PC-9 (cell line): ENCODE results near the gene DEXI. TPM values are rescaled to one million over a fixed set of nuclear protein-coding genes. Genes with fewer than 3 reads are reported as not detected.

Experiments used
- BruUV-seq: library from RNA; stranded (reverse); fragments of 400-500 nt; replicated peaks from 2 replicates; lab custom pipeline; 2021; lab: Mats Ljungman, UMichigan
- CTCF ChIA-PET: fragments of 300-600 bp; sonication (Branson Sonifier 250); formaldehyde crosslinking; loops from one replicate; lab custom pipeline; 2022; ENCODE audit warnings: antibody characterized with exemption; lab: Charles Lee
- POLR2A ChIA-PET: fragments of 300-600 bp; sonication (Branson Sonifier 250); formaldehyde crosslinking; loops from one replicate; lab custom pipeline; 2022; ENCODE audit warnings: antibody characterized with exemption; ENCODE audit not compliant: unreplicated experiment; lab: Charles Lee
- DNase-seq, 2 experiments: peaks; one replicate each; pipeline versions ENCODE4 v3.0.0 to v3.0.0-alpha.2; 2015 to 2022; ENCODE audit warnings: mixed read lengths in 1 of 2
- H2AFZ ChIP-seq: fragments of 200-600 bp; sonication (generic); 2 replicates; pipeline ENCODE4 v1.8.1; 2017; ENCODE audit warnings: antibody characterized with exemption
- H3F3A ChIP-seq: fragments of 200-600 bp; sonication (generic); 2 replicates; pipeline ENCODE4 v1.8.1; 2017; ENCODE audit warnings: antibody characterized with exemption, mild to moderate bottlenecking, low read depth; ENCODE audit not compliant: insufficient read depth
- H3K27ac ChIP-seq: fragments of 200-600 bp; sonication (generic); 2 replicates; pipeline ENCODE4 v1.6.1; 2016; ENCODE audit warnings: mixed run types
- H3K27me3 ChIP-seq: fragments of 200-600 bp; sonication (generic); 2 replicates; pipeline ENCODE4 v1.6.1; 2016; ENCODE audit warnings: low read depth, mixed run types; ENCODE audit not compliant: insufficient read depth
- H3K36me3 ChIP-seq: fragments of 200-600 bp; sonication (generic); 2 replicates; pipeline ENCODE4 v1.6.1; 2016; ENCODE audit warnings: low read depth, mixed run types
- H3K4me1 ChIP-seq: fragments of 200-600 bp; sonication (generic); replicated peaks from 2 replicates; pipeline ENCODE4 v1.6.1; 2016; ENCODE audit warnings: mixed run types; ENCODE audit not compliant: insufficient read depth
- H3K4me2 ChIP-seq: fragments of 200-600 bp; sonication (generic); 2 replicates; pipeline ENCODE4 v1.6.1; 2017; ENCODE audit warnings: mixed run types
- H3K4me3 ChIP-seq: fragments of 200-600 bp; sonication (generic); 2 replicates; pipeline ENCODE4 v1.6.1; 2016; ENCODE audit warnings: mixed run types
- H3K79me2 ChIP-seq: fragments of 200-600 bp; sonication (generic); 2 replicates; pipeline ENCODE4 v1.6.1; 2017; ENCODE audit warnings: low read depth, mixed run types
- H3K9me2 ChIP-seq: fragments of 200-600 bp; sonication (generic); 2 replicates; pipeline ENCODE4 v1.8.1; 2017; ENCODE audit warnings: mild to moderate bottlenecking; ENCODE audit not compliant: insufficient read depth
- H3K9me3 ChIP-seq: fragments of 200-600 bp; sonication (generic); 2 replicates; pipeline ENCODE4 v1.8.1; 2016; ENCODE audit warnings: low read depth; ENCODE audit not compliant: insufficient read depth
- H4K20me1 ChIP-seq: fragments of 200-600 bp; sonication (generic); 2 replicates; pipeline ENCODE4 v1.8.1; 2017; ENCODE audit not compliant: insufficient read depth
- EZH2 ChIP-seq: fragments of 200-600 bp; sonication (generic); IDR thresholded peaks from 2 replicates; pipeline ENCODE4 v1.8.0; 2017; ENCODE audit warnings: antibody characterized with exemption, low read depth
- intact Hi-C: fragments of 100-400 bp; cut with micrococcal nuclease; formaldehyde crosslinking; loops from one replicate; pipeline ENCODE4 v1.10.0; 2022; ENCODE audit not compliant: unreplicated experiment
- total RNA-seq: library from RNA; stranded (reverse); gene quantifications from 2 replicates; pipeline ENCODE4 v1.2.3, GENCODE V29; 2021
- TF ChIP-seq, protein P1 (sequence below): fragments of 200-600 bp; sonication (generic); conservative IDR thresholded peaks from 2 replicates; pipeline ENCODE4 v1.6.1; 2017; ENCODE audit warnings: mixed run types, antibody characterized with exemption, mild to moderate bottlenecking, moderate library complexity

The DEXI gene
- total RNA-seq, 1 experiment from 2014 or later, result 33.1 TPM

DNA sequence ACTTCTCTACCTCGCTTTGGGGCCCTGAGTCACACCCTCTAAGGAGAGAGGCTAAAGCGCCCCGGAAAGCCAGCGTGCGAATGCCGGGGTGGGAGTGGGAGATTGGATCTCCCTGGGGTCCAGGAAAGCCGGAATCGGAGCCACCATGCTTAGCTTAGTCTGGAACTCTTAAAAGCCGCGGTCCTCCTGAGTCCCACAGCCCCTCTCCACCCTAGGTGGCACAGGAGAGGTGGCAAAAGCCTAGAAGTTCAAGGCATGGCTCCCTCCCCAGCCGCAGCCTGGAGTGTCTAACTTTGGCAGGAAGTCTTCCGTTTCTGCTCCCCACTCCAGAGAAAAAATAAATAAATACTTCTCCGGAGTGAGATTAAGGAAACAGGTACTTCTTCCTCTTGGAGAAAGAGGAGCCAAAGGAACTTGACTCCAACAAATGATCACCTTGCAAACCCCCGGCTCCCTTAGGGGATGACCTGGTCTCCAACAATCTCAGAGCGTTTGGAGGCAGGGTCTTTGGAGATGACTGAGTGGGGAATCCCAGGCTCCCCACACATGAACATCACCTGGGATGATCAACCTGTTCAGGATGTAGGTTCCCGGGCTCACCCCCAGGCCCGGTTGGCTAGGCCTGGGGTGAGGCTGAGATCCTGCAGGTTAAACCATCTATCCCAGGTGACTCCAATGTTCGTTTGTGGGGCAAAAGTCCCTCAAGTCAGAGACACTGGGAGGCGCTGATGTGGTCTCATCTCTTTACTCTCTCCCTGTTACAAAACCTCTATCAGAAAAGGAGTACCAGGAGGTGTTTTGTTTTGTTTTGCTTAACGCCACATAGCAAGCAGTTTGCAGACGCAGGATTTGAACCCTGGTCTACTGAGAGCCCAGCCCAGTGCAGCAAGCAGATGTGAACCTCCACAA, 62.3 kb downstream of the DEXI start:
- Histone ChIP-seq H3K27me3 (peaks cover 26% of the 10 kb centered on the region), H3K9me2 (no peaks in the 10 kb centered on the region), H3K36me3 (no peaks in the 10 kb centered on the region), H3F3A (no peaks in the 10 kb centered on the region), H3K9me3 (no peaks in the 10 kb centered on the region), H3K27ac (no peak overlapping the region), H3K4me2 (peak overlapping the region; percentile 77; the same call in 1 of the 2 replicates), H4K20me1 (no peaks in the 10 kb centered on the region), H2AFZ (no peak overlapping the region), H3K4me1 (peaks cover 13% of the 10 kb centered on the region), H3K4me3 (no peak overlapping the region), H3K79me2 (no peaks in the 10 kb centered on the region)
- CTCF ChIA-PET, result no interaction called here
- no peak for DNase-seq
- TF ChIP-seq, protein P1, sequence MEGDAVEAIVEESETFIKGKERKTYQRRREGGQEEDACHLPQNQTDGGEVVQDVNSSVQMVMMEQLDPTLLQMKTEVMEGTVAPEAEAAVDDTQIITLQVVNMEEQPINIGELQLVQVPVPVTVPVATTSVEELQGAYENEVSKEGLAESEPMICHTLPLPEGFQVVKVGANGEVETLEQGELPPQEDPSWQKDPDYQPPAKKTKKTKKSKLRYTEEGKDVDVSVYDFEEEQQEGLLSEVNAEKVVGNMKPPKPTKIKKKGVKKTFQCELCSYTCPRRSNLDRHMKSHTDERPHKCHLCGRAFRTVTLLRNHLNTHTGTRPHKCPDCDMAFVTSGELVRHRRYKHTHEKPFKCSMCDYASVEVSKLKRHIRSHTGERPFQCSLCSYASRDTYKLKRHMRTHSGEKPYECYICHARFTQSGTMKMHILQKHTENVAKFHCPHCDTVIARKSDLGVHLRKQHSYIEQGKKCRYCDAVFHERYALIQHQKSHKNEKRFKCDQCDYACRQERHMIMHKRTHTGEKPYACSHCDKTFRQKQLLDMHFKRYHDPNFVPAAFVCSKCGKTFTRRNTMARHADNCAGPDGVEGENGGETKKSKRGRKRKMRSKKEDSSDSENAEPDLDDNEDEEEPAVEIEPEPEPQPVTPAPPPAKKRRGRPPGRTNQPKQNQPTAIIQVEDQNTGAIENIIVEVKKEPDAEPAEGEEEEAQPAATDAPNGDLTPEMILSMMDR, result no peak
- no peak for TF ChIP-seq EZH2
- no TSS peak for BruUV-seq
- POLR2A ChIA-PET, result no interaction called here
- intact Hi-C loops, result loop anchor here (5.0 kb wide), 1 partner anchor 138 kb away; the partner anchor contains the start of gene NUBP1

Other genes with a start within 250 kb of the DEXI start
- 1.5 TPM in 1 of 2 replicates, not detected in the other for gene TEKT5, start 247.5 kb downstream of the DEXI start, total RNA-seq
- 21.0 and 28.9 TPM in 2 replicates for gene NUBP1, start 198.6 kb downstream of the DEXI start, total RNA-seq
- not detected in 2 replicates for gene TVP23A, start 123.7 kb downstream of the DEXI start, total RNA-seq
- 1.2 and 1.7 TPM in 2 replicates for gene CIITA, start 65.3 kb downstream of the DEXI start, total RNA-seq
- 34.9 and 45.0 TPM in 2 replicates for gene CLEC16A, start 2.1 kb upstream of the DEXI start, total RNA-seq